ENCODE results near the gene WDFY4.

DNA sequence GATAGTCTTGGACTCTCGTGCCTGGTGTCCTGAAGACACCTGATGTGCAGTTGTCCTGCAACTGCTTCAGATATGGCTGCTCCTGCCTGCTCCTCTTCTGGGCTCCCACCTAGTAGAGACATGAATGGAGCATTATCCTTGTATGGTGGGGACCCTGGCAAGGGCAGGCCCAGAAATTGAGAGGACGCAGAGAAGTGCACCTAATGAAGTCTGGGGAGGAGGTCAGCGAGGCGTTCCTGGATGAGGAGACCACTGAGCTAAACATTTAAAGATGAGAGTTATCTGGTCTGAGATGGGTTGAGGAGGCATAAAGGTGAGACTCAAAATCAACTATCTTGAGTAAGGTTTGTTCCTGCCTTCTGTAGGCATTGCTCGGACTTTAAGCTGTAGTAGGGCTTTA is 66.3 kb downstream of the WDFY4 start:
- no peak for TF ChIP-seq CTCF (IDR thresholded peaks at IDR 0.05; ENCODE audit: low read depth, low read length, missing input control)
- no peak for TF ChIP-seq RXRA (IDR thresholded peaks at IDR 0.05)
- no peak for TF ChIP-seq MAX (IDR thresholded peaks at IDR 0.05)
- TF ChIP-seq, protein P1, sequence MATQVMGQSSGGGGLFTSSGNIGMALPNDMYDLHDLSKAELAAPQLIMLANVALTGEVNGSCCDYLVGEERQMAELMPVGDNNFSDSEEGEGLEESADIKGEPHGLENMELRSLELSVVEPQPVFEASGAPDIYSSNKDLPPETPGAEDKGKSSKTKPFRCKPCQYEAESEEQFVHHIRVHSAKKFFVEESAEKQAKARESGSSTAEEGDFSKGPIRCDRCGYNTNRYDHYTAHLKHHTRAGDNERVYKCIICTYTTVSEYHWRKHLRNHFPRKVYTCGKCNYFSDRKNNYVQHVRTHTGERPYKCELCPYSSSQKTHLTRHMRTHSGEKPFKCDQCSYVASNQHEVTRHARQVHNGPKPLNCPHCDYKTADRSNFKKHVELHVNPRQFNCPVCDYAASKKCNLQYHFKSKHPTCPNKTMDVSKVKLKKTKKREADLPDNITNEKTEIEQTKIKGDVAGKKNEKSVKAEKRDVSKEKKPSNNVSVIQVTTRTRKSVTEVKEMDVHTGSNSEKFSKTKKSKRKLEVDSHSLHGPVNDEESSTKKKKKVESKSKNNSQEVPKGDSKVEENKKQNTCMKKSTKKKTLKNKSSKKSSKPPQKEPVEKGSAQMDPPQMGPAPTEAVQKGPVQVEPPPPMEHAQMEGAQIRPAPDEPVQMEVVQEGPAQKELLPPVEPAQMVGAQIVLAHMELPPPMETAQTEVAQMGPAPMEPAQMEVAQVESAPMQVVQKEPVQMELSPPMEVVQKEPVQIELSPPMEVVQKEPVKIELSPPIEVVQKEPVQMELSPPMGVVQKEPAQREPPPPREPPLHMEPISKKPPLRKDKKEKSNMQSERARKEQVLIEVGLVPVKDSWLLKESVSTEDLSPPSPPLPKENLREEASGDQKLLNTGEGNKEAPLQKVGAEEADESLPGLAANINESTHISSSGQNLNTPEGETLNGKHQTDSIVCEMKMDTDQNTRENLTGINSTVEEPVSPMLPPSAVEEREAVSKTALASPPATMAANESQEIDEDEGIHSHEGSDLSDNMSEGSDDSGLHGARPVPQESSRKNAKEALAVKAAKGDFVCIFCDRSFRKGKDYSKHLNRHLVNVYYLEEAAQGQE (IDR thresholded peaks at IDR 0.05), result no peak
- TF ChIP-seq GABPA (IDR thresholded peaks at IDR 0.05 in 1 of 2, conservative IDR thresholded peaks at IDR 0.05 in 1 of 2), result no peak
- TF ChIP-seq, protein P2, sequence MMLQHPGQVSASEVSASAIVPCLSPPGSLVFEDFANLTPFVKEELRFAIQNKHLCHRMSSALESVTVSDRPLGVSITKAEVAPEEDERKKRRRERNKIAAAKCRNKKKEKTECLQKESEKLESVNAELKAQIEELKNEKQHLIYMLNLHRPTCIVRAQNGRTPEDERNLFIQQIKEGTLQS (IDR thresholded peaks at IDR 0.05), result no peak
- no peak for TF ChIP-seq RAD21 (IDR thresholded peaks at IDR 0.05)
- no peak for TF ChIP-seq YY1 (IDR thresholded peaks at IDR 0.05)
- no peak for TF ChIP-seq EGR1 (IDR thresholded peaks at IDR 0.05; ENCODE audit: low read depth in 2 of 2)
- TF ChIP-seq TAF1 (conservative IDR thresholded peaks at IDR 0.05), result no peak
- no peak for TF ChIP-seq SP1 (IDR thresholded peaks at IDR 0.05)
- TF ChIP-seq ZBTB33 (IDR thresholded peaks at IDR 0.05), result no peak
- no peak for TF ChIP-seq HNF4G (IDR thresholded peaks at IDR 0.05)

Data from liver (tissue), 3 donors.